ENCODE measurements around the gene MINAR1.

The MINAR1 gene

GRCh38 chr15:79433276-79433990 is 1.3 kb downstream of the MINAR1 start:
- DNase-seq = no peak

- no peak for DNase-seq
These were observed 2.2 kb downstream of the MINAR1 start for GRCh38 chr15:79434361-79434760.

- no peak for DNase-seq
These were observed 4.1 kb downstream of the MINAR1 start for GRCh38 chr15:79436037-79436780.

- no peak for DNase-seq
These were observed 5.3 kb downstream of the MINAR1 start for GRCh38 chr15:79437275-79438000.

GRCh38 chr15:79439236-79439635 is 7.1 kb downstream of the MINAR1 start:
- no peak for DNase-seq

GRCh38 chr15:79440355-79440908 is 8.3 kb downstream of the MINAR1 start:
- DNase-seq = no peak

- no peak for DNase-seq
These were observed 10.8 kb downstream of the MINAR1 start for GRCh38 chr15:79442911-79443310.

GRCh38 chr15:79447060-79447459 is 14.9 kb downstream of the MINAR1 start:
- no peak for DNase-seq

GRCh38 chr15:79450648-79451047 is 18.5 kb downstream of the MINAR1 start:
- no peak for DNase-seq

- no peak for DNase-seq
These were observed 19.3 kb downstream of the MINAR1 start for GRCh38 chr15:79451361-79451999.

GRCh38 chr15:79452244-79453051 is 20.3 kb downstream of the MINAR1 start:
- DNase-seq = no peak

- no peak for DNase-seq
These were observed 21.3 kb downstream of the MINAR1 start for GRCh38 chr15:79453446-79453845.

- no peak for DNase-seq
These were observed 21.9 kb downstream of the MINAR1 start for GRCh38 chr15:79454063-79454462.

GRCh38 chr15:79455361-79455760 is 23.2 kb downstream of the MINAR1 start:
- no peak for DNase-seq

- no peak for DNase-seq
These were observed 23.8 kb downstream of the MINAR1 start for GRCh38 chr15:79455943-79456342.

- no peak for DNase-seq
These were observed 26.4 kb downstream of the MINAR1 start for GRCh38 chr15:79458491-79458890.

GRCh38 chr15:79459666-79460065 is 27.5 kb downstream of the MINAR1 start:
- DNase-seq = no peak

- no peak for DNase-seq
These were observed 31.1 kb downstream of the MINAR1 start for GRCh38 chr15:79463043-79463780.

GRCh38 chr15:79463781-79464270 is 31.7 kb downstream of the MINAR1 start:
- no peak for DNase-seq

GRCh38 chr15:79466488-79466887 is 34.4 kb downstream of the MINAR1 start:
- no peak for DNase-seq

All from activated CD4-positive, CD25-positive, alpha-beta regulatory T cell (primary cell).